Fibroblast of gingiva (primary cell): ENCODE data around the gene TTBK2.
"Not testable (repeated sequence)": the region's sequence is repeated elsewhere in the genome, so short reads cannot be mapped to it uniquely, and the experiment has no call there.

Experiments
- DNase-seq: peaks from one replicate; pipeline ENCODE4 v3.0.0-alpha.2; 2011; ENCODE audit warnings: low read depth

TTBK2 gene

GRCh38 chr15:42908538-42908937 lies 12.0 kb downstream of the TTBK2 start:
- DNase-seq, result no peak

GRCh38 chr15:42903388-42904324 lies 16.9 kb downstream of the TTBK2 start:
- DNase-seq, result no peak

GRCh38 chr15:42893911-42894310 lies 26.7 kb downstream of the TTBK2 start:
- not testable (repeated sequence) for DNase-seq

DNA sequence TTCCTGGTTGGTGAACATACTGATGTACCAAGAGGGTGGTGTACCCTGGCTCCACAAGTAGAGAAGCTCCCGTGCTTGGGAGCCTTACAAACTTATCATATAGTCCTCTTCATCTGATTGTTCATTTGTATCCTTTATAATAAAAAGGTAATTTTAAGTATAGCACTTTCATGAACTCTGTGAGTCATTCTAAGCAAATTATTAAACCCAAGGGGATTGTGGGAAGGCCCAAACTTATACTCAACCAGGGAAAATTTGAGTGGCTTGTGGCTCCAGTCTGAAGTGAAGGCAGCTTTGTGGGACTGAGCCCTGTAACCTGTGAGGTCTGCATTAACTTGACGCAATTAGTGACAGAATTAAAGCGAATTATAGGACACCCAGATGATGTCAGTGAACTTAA lies 29.0 kb downstream of the TTBK2 start:
- DNase-seq, result no peak

DNA sequence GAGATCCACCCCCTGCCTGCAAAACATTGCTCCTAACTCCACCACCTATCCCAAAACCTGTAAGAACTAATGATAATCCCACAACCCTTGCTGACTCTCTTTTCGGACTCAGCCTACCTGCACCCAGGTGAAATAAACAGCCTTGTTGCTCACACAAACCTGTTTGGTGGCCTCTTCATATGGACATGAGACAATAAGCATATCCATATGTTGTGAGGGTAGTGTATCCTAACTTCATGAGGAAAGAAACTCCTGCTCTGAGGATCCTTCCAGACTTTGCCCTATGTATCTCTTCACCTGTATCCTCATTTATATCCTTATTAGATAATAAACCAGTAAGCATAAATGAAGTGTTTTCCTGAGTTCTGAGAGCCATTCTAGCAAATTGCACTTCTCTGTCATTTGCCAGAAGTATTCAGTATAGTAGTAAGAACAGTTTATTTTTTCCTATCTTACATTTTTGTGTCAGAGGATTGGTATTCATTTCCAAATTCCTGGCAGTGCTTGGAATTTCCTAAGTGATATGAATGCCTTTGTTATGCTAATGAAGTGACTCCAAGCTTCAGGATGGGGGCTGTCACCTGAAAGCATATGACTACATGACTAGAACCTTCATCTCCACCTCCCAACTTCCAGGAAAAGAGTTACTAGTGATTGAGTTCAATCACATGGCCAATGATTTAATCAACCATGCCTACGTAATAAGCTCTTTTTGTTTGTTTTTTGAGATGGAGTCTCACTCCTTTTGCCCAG lies 30.2 kb downstream of the TTBK2 start:
- peak; percentile 46 for DNase-seq

GRCh38 chr15:42887384-42887783 lies 33.2 kb downstream of the TTBK2 start:
- DNase-seq, result not testable (repeated sequence)

DNA sequence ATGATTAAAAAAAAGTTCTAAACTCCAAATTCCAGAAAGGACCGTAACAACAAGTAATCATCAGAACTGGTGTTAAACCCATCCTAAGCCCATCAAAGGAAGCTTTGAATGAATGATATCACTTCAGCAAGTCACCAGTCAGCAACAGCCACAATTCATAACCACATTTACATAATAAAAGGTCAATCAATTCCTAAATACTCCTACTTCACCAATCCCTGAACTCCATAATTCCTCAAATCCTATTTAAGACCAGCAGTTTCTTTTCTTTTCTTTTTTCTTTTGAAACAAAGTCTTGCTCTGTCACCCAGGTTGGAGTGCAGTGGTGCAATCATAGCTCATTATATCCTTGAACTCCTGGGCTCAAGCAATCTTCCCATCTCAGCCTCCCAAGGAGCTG lies 40.5 kb downstream of the TTBK2 start:
- DNase-seq, result no peak

GRCh38 chr15:42879443-42879842 lies 41.1 kb downstream of the TTBK2 start:
- no peak for DNase-seq

GRCh38 chr15:42876224-42876623 lies 44.4 kb downstream of the TTBK2 start:
- no peak for DNase-seq

DNA sequence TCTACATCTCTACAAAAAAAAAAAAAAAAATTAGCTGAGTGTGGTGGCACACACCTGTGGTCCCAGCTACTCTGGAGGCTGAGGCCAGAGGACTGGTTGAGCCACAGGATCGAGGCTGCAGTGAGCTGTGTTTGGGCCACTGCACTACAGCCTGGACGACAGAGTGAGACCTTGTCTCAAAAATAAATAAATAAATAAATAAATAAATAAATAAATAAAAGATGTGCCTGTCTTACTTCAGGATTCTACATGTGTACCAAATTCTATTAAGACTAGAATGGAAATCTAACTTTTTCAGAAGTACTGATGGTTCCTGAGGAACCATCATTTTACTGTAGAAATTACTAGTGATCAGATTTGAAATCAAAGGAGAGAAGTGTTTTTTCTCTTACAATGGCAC lies 51.9 kb downstream of the TTBK2 start:
- DNase-seq, result no peak

DNA sequence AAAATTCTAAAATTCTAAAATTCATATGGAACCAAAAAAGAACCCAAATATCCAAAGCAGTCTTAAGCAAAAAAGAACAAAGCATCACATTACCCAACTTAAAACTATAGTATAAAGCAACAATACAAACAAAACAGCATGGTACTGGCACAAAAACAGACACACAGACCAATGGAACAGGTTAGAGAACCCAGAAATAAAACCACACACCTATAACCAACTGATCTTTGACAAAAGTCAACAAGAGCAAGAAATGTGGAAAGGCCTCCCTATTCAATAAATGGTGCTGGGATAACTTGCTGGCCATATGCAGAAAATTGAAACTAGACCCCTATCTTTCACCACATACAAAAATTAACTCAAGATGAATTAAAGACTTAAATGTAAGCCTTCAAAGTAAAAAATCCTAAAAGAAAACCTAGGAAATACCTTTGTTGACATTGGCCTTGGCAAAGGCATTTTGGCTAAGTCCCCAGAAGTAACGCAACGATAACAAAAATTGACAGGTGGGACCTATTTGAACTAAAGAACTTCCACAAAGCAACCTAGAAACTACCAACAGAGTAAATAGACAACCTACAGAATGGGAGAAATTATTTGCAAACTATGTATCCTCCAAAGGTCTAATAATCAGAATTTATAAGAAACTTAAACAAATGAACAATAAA lies 56.9 kb downstream of the TTBK2 start:
- no peak for DNase-seq

DNA sequence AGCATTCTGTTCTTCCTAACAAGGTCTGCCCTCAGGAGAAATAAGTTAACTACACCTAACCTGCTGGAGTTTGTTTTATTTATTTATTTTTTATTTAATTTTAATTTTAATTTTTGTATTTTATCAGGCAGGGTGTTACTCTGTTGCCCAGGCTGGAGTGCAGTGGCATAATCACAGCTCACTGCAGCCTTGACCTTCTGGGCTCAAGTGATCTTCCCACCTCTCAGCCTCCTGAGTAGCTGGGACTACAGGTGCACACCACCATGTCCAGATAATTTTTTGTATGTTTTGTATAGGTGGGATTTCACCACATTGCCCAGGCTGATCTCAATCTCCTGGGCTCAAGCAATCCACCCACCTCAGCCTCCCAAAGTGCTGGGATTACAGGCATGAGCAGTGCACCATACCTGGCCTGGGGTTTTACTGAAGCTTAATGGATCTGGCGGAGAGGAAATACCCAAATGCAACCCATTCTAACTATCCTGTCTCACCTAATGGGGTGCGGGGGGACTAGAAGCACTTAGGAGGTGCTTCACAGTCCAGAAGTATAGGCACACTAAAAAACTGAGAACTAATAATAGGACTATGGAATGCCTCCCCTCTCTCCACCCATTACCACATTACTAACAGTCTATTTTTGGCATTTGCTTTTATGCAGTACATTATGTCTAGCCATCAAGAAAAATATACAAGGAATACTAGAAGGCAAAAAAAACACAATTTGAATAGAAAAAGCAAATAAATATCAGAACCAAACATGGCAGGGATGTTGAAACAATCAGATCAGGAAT lies 61.4 kb downstream of the TTBK2 start:
- no peak for DNase-seq

DNA sequence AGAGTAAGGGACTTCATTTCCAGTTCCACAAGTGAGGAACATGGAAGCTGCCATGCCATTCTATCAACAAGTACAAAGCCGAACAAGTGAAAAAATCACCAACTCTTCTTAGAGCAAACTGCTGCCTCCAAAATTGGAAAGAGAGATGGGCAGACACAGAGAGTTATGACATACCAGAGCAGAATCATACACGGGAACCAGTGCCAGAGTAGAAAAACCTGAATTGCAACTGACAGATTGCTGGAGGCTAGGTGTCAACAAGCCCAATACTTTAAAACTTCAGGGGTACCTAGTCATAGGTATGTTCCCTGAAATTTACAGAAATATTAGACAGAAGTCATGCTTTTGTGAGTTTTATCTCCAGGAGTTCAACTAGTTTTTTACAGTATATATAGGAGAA lies 62.0 kb downstream of the TTBK2 start:
- DNase-seq, result no peak

DNA sequence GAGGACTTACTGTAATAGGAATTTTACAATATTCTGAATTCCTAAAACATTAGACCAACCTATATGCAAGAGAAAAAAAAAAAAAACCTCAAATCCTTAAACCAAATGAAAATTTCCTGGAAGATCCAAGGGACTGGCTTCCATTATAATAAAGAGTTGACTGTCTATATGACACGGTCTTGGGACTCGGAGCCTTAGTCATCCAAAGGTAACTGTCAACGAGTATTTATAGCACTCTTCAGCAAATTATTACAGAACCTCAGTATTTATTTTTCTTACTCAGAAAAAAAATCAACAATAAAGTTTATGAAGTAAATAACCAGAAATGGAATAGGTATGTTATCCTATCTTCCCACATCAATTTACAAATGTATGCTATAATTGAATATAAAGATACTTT lies 66.0 kb downstream of the TTBK2 start:
- DNase-seq, result no peak

DNA sequence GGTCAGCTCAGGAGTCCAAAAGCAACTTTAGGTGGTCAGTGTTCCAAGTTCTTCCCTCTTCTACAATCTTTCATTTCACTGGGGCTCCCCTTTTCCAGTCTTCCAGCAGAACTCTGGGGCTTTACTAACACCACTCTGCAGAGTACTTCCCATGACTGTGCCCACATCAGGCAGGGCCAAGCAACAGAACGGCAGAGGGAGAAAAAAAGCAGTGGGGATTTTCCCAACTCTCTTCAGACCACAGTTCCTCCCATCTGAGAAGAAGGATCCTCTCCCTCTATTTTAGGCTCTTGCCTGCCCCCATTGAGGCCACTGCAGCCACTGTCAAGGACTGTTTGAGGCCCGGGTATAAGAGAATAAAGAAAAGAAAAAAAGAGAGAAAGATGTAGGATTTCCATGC lies 70.7 kb downstream of the TTBK2 start:
- DNase-seq, result no peak

- DNase-seq, result no peak
Observed at GRCh38 chr15:42848846-42849245, 71.7 kb downstream of the TTBK2 start.

- DNase-seq, result no peak
Observed at GRCh38 chr15:42846647-42847046, 73.9 kb downstream of the TTBK2 start.

GRCh38 chr15:42845581-42845980 lies 75.0 kb downstream of the TTBK2 start:
- DNase-seq, result no peak

GRCh38 chr15:42843699-42844098 lies 76.9 kb downstream of the TTBK2 start:
- no peak for DNase-seq

GRCh38 chr15:42836251-42836650 lies 84.3 kb downstream of the TTBK2 start:
- DNase-seq, result no peak

DNA sequence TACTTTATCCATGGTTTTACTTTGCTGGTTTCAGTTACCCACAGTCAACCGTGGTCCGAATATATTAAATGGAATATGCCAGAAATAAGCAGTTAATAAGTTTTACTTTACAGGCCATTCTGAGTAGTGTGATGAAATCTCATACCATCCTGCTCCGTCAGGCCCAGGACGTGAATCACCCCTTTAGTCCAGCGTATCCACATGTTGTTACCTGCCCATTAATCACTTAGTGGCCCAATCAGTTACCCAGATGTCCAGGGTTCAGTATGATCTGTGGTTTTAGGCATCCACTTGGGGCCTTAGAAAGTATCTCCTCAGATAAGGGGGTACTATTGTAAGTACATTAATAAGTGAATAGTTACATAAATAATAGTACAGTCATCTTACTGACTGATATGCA lies 88.0 kb downstream of the TTBK2 start:
- DNase-seq, result peak; percentile 44
